Right lobe of liver (tissue), 6 donors: ENCODE results near the gene CD63. TPM values are rescaled to one million over a fixed set of nuclear protein-coding genes. Genes with fewer than 3 reads are reported as not detected.

Experiments used
- ATAC-seq, 4 donors: fragments of 200-7000 bp; cut with Tn5 transposase; one replicate each; pipeline ENCODE4 v1.9.1; 2020; ENCODE audit warnings: mild to moderate bottlenecking in 4 of 4, moderate library complexity in 4 of 4
- DNase-seq, 3 donors: peaks; one replicate each; pipeline ENCODE4 v3.0.0-alpha.2; 2020
- H3K27ac ChIP-seq, 3 donors: fragments of 200-600 bp; one replicate each; pipeline ENCODE4 v1.8.0; 2022
- H3K27me3 ChIP-seq, 2 donors: fragments of 200-600 bp; one replicate each; pipeline ENCODE4 v1.8.0; 2022
- H3K36me3 ChIP-seq, 4 donors: fragments of 200-600 bp; sonication (generic) in 1 of 4; one replicate each; pipeline versions ENCODE4 v1.5.1 to v1.8.0; 2017 to 2022; ENCODE audit warnings: control low read depth in 1 of 4
- H3K4me1 ChIP-seq, 4 donors: fragments of 200-600 bp; sonication (generic) in 1 of 4; one replicate each; pipeline versions ENCODE4 v1.5.1 to v1.8.0; 2017 to 2022; ENCODE audit warnings: control low read depth in 1 of 4
- H3K4me3 ChIP-seq, 3 donors: fragments of 200-600 bp; one replicate each; pipeline ENCODE4 v1.8.0; 2022
- H3K9me3 ChIP-seq, 4 donors: fragments of 200-600 bp; sonication (generic) in 1 of 4; one replicate each; pipeline versions ENCODE4 v1.5.1 to v1.8.0; 2017 to 2022; ENCODE audit warnings: control low read depth in 1 of 4
- CTCF ChIP-seq, 4 donors: fragments of 200-600 bp in 3 of 4; fragments of 450-650 bp in 1 of 4; IDR thresholded peaks; one replicate each; pipeline versions ENCODE4 v1.5.1 to v1.8.0; 2016 to 2022; ENCODE audit warnings: antibody characterized with exemption in 4 of 4, mild to moderate bottlenecking in 2 of 4
- POLR2A ChIP-seq: fragments of 450-650 bp; IDR thresholded peaks from one replicate; pipeline ENCODE4 v1.6.1; 2017; ENCODE audit warnings: antibody characterized with exemption, mild to moderate bottlenecking
- WGBS: methylation state at CpG from one replicate; pipeline ENCODE4 v1.1.6; 2018; ENCODE audit warnings: low coverage, low lambda C conversion rate; ENCODE audit not compliant: insufficient coverage; ENCODE audit errors: missing lambda C conversion rate; 5-methylcytosine and 5-hydroxymethylcytosine counted together
- intact Hi-C, 2 donors: fragments of 100-400 bp; cut with DNase I; formaldehyde crosslinking; loops; one replicate each; pipeline versions ENCODE4 v1.11.2 to v1.14.1; 2022
- total RNA-seq, 6 experiments: library from RNA; depleted of rRNA in 2 of 6; stranded (reverse); fragments of >200 nt in 2 of 6; fragmentation: NEBNext Ultra II Directional in 3 of 6; extraction: Animal tissue kit (Norgen Biotek cat#: 25700) in 3 of 6; gene quantifications; one replicate each; pipeline versions ENCODE4 v1.1.0 to v1.2.4, GENCODE V29; 2016 to 2023
- donor health status: DM: no; HTN: yes; CAD: no.
- donor health status: DM: no; HTN: no; CAD: no.
- donor health status: DM: no; HTN: no; CAD: no.
- donor health status: DM: no; HTN: yes; CAD: no.
- donor health status: DM: no; HTN: yes; CAD: no.

Gene CD63
- total RNA-seq, 6 experiments from 2014 or later: 213 to 556 (median 317) TPM

GRCh38 chr12:55755246-55755645 lies 26.4 kb upstream of the CD63 start:
- no peaks in the 10 kb centered on the region for H3K27me3 ChIP-seq
- intact Hi-C loops: no loop called here
- ATAC-seq: no peak
- TF ChIP-seq CTCF (IDR thresholded peaks at IDR 0.05) (no peak), POLR2A (no peak)
- H3K4me3 ChIP-seq: no peak overlapping the region
- H3K27ac ChIP-seq: no peak overlapping the region
- H3K36me3 ChIP-seq: peaks cover 0 to 56% (median 33%) of the 10 kb centered on the region in 4 donors
- H3K9me3 ChIP-seq: no peaks in the 10 kb centered on the region
- 69% methylated on average over 2 of the region's 2 CpGs for whole genome bisulfite sequencing
- H3K4me1 ChIP-seq: no peaks in the 10 kb centered on the region
- no peak for DNase-seq

GRCh38 chr12:55748230-55748993 lies 19.6 kb upstream of the CD63 start:
- intact Hi-C loops: loop anchor here in 1 of 2 donors (10.0 kb wide), 2 partner anchors 46 to 186 kb away; partner anchors contain the start of gene DGKA
- ATAC-seq: no peak
- Histone ChIP-seq H3K36me3 (peaks cover 0 to 17% (median 5%) of the 10 kb centered on the region in 4 donors), H3K27ac (no peak overlapping the region), H3K9me3 (no peaks in the 10 kb centered on the region), H3K4me3 (no peak overlapping the region), H3K27me3 (no peaks in the 10 kb centered on the region), H3K4me1 (peaks cover 0 to 7% (median 0%) of the 10 kb centered on the region in 4 donors)
- no peak for TF ChIP-seq POLR2A
- TF ChIP-seq CTCF (IDR thresholded peaks at IDR 0.05): no peak
- 89% methylated on average over 5 of the region's 18 CpGs for WGBS
- no peak for DNase-seq

GRCh38 chr12:55746913-55747231 lies 18.1 kb upstream of the CD63 start:
- Histone ChIP-seq H3K36me3 (peaks cover 0 to 6% (median 0%) of the 10 kb centered on the region in 4 donors), H3K27me3 (no peaks in the 10 kb centered on the region), H3K4me3 (no peak overlapping the region), H3K9me3 (no peaks in the 10 kb centered on the region), H3K27ac (no peak overlapping the region), H3K4me1 (peaks cover 0 to 8% (median 0%) of the 10 kb centered on the region in 4 donors)
- intact Hi-C loops: loop anchor here in 1 of 2 donors (10.0 kb wide), 2 partner anchors 48 to 188 kb away; partner anchors contain the start of gene DGKA
- DNase-seq: no peak
- no peak for TF ChIP-seq CTCF (IDR thresholded peaks at IDR 0.05)
- no peak for TF ChIP-seq POLR2A
- ATAC-seq: no peak

- ATAC-seq (no peak), DNase-seq (no peak)
- TF ChIP-seq POLR2A (no peak), CTCF (IDR thresholded peaks at IDR 0.05) (no peak)
- Histone ChIP-seq H3K9me3 (no peaks in the 10 kb centered on the region), H3K4me3 (no peak overlapping the region), H3K27me3 (no peaks in the 10 kb centered on the region), H3K27ac (no peak overlapping the region), H3K4me1 (peaks cover 0 to 8% (median 0%) of the 10 kb centered on the region in 4 donors), H3K36me3 (peaks cover 0 to 1% (median 0%) of the 10 kb centered on the region in 4 donors)
- WGBS: 45% methylated on average over 3 of the region's 3 CpGs
- intact Hi-C loops: loop anchor here in 1 of 2 donors (10.0 kb wide), 2 partner anchors 48 to 188 kb away; partner anchors contain the start of gene DGKA
Measured at GRCh38 chr12:55746174-55746912, 17.5 kb upstream of the CD63 start.
